GM08714 (cell line): ENCODE measurements around the gene ARHGAP30.

Experiments
- H3K4me3 ChIP-seq: fragments of 200-500 bp; sonication (Bioruptor generic); 2 replicates; pipeline ENCODE4 v1.5.1; 2014; ENCODE audit warnings: mild to moderate bottlenecking, low read length, inconsistent platforms
- ZNF274 ChIP-seq: IDR thresholded peaks from 2 replicates; pipeline ENCODE4 v1.6.1; 2012; ENCODE audit warnings: mild to moderate bottlenecking, low read depth, low read length

The ARHGAP30 gene

DNA sequence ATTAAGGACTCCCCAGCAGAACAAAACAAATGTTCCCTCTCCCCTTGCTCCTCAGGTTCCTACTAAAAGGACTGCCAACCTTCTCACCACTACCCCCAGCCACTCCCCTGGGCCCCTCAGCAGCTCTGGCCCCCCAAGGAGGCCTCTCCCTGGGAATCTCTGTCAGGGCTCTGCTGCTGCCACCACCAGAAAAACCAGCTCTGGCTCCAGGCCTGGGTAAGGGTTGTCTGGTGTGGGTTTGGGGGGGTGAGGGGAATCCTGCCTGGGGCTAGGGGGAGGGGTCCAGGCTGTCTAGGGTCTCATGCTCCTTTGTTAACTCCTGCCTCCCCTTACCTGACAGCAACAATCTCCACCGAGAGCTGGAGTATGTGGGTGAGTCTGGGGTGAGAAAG is 14.9 kb upstream of the ARHGAP30 start:
- no peak for TF ChIP-seq ZNF274
- no peak overlapping the region for H3K4me3 ChIP-seq

DNA sequence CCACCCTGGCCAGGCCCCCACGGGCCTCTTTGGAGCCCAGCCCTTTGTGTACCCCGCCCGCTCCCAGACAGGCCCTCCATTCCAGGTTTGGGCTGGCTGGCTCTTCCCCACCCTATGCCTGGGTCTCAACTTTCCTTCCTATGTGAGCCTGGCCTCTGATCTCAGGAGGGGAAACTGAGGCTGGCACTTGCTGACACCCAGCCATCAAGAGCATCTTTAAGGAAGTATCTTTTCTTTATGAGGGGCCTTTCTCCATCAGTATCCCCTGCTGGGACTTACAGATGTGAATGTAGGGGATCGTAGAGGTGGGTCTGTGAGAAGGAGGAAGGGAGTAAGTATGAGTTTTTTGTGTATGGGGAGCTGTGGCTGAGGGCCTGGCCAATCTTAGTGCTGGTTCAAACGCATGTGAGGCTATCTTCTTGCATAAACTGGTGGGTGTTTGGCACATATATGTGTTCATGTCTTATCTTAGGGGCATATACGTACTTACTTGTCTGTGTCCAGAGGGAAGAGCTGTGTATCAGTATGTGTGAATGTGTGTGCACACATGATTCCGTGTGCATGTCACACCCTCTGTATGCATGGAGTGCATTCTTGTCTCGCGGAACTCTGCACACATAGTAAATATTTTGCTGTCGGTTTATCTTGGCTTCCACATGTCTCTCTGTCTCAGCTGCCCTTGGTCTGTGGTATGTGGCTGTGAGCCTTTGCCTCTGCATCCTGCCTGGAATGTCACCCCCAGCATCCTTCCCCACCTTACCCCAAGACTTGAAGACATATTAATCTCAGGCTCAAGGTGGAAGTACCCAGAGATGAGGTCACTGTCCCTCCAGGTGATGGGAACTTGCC is 14.3 kb upstream of the ARHGAP30 start:
- H3K4me3 ChIP-seq: no peak overlapping the region

DNA sequence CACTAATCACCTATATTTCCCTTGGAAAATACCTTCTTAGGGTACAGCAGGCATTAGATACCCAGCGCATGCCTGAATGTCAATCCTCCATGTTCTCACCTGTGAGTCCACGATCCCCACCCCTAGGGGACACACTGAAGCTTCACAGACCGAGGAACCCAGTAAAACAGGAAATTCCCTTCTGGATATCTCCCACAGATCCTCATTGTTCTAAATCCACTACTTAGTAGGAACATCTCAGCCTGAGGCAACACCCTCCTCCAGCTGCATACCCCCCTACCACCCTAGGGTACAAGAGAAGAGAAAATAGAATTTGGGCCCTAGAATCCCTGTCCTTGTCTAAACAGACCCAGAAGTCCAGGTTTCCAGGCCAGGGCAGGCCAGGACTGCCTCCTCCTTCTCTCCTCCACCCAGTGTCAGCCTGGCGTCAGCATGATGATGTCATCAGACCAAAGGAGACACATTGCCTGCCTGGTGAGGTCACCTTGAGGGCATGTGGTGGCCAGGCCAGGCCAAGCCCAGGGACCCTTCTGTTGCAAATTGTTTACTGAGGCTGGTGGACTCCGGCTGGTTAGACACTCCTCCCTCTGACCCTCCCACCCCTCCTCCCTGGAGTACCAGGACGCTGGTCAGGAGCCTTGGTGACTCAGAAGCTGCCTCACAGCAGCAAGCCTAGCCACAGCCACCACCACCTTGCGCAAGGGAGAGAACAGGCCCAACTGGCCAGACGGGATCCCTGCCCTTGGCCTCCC is 13.5 kb upstream of the ARHGAP30 start:
- no peak for TF ChIP-seq ZNF274
- H3K4me3 ChIP-seq: no peak overlapping the region

More for the DNA sequence above, 14.3 kb upstream of the ARHGAP30 start:
- no peak for TF ChIP-seq ZNF274

DNA sequence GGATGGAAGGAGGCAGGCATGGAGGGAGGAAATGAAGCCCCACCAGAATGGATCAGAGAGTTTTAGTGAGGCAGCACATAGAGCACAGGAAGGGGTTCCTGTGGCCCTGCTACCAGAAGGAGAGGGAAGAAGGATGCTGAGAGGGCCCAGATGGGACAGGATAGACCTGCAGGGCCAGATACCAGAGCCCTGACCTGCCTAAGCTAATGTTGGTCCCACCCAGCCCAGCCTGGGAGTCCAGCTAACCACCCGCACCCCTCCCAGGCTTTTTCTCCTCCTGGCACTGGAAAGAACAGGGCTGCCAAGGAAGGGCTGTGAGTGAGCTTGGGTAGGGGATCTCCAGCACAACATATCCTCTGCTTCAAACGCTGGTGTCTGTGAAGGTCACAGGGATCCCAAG is 12.8 kb upstream of the ARHGAP30 start:
- no peak overlapping the region for H3K4me3 ChIP-seq
- TF ChIP-seq ZNF274: no peak

DNA sequence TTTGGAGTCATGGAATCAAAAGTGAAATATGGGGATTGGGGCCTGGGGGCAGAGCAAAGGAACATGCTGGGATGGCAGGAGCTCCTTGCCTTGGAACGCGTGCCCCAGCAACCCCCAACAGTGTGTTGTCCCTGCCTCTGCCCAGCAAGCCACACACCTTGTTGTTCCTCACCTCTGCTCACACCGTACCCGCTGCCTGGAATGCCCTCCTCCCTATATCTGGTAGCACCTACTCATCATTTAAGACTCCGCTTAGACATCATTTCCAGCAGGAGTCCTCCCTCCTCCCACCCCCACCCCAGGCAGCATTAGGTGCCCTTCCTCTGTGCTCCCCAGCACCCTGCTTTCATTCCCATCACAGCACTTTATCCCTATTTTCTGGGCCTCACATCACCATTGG is 11.8 kb upstream of the ARHGAP30 start:
- TF ChIP-seq ZNF274: no peak
- no peak overlapping the region for H3K4me3 ChIP-seq

DNA sequence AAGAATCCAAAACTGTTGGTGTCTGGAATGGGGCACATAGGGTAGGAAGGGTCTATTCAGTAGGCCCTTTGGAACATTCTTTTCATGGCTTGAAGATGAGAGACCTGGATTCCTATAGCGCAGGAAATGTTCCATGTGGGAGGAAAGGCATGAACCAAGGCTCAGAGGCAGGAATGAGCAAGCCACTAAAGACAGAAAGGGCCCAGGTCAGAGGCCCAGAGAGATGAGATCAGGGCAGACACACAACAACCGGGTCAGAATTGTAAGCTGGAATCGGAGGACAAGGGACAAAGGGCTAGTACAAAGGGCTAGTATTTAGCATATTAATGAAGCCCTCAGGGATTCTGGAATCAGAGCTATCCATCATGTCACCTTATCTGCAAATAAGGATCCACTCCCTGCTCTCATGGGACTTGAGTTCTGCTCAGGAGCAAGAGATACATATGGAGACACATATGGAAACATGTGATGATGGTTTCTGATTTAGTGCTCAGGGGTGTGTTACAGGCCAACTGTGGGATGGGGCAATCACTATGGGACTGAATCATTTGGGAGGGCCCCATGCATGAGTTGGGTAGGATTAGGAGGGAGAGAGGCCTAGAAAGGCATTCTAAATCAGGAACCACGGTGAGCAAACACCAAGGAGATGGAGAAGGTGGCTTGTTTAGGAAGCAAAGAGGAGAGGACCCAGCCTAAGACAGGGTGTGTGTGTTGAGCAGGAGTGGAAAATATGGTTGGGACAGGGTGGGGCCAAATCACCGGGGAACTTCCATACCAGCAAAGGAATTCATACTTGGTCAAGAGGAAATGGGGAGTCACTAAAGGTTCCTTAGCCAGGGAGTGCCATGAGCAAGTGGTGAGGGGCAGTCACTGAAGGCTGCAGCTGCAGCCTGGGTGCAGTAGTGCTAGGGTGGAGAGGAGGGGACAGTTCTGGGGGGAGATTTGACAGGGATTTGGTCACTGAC is 11.0 kb upstream of the ARHGAP30 start:
- no peak for TF ChIP-seq ZNF274

DNA sequence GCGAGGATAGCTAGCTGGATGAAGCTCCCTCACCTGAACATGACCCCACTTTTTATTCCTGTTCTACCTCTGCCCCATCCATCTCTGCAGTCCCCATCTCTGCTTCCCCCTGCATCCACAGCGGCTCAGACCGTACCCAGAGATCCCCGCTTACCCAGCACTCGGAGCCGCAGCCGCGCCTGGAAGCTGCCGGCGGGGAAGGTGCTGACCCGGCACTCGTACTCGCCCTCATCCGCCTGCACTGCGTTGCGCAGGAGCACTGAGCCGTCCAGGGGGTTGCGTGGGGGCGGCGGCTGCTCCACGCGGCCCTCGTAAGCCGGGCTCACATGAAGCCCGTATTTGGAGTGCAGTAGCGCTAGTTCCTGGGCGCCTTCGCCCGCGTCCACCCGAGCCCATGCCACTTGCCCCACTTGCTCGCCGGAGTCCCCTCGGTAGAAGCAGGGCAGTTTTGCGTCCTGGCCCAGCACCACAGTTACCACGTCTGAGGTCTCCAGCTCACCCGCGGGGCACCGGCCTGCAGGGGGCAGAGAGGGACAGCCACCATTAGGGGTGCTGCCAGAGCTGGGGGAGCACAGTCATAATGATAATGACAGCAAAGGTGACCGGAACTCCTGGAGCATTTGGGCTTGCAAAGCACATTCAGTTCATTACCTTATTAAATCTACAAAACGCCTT is 9.9 kb upstream of the ARHGAP30 start:
- no peak for TF ChIP-seq ZNF274
- H3K4me3 ChIP-seq: no peak overlapping the region

More for the DNA sequence above, 11.0 kb upstream of the ARHGAP30 start:
- no peak overlapping the region for H3K4me3 ChIP-seq

DNA sequence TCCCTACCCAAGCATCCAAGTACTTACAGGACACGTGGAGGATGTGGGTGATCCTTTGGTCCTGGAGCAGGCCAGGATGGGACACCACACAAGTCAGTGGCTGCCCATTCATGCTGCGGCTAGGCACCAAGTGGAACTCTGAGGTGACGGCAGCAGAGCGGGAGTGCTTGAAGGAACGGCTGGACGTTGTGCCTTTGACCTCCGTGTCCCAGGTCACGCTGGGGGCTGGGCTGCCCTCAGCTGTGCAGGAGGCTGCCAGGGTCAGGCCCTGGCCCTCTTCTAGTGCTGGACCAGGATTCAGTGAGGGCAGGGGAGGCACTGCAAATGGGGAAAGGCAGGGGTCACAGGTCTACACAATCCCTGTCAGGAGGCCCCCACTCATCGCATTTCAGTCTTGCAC is 7.7 kb upstream of the ARHGAP30 start:
- no peak for TF ChIP-seq ZNF274
- H3K4me3 ChIP-seq: no peak overlapping the region

DNA sequence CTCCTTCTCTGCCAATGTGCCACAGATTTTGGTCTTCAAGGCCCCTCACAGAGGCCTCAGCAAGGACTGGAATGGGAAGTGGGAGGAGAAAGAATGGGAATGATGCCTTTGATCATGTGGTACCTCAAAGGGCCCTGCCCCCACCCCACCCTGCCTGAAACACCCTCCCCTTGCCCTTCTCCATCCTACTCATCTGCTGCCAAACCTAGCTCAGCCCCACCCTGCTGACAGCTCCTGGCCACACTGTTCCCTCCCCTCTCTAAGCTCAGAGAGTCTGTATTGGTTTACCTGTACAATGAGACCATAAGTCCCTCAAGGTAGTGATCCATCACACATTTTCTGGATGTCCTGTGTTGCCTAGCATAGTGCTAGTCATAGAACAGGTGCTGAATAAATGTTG is 6.7 kb upstream of the ARHGAP30 start:
- no peak for TF ChIP-seq ZNF274
- H3K4me3 ChIP-seq: no peak overlapping the region

DNA sequence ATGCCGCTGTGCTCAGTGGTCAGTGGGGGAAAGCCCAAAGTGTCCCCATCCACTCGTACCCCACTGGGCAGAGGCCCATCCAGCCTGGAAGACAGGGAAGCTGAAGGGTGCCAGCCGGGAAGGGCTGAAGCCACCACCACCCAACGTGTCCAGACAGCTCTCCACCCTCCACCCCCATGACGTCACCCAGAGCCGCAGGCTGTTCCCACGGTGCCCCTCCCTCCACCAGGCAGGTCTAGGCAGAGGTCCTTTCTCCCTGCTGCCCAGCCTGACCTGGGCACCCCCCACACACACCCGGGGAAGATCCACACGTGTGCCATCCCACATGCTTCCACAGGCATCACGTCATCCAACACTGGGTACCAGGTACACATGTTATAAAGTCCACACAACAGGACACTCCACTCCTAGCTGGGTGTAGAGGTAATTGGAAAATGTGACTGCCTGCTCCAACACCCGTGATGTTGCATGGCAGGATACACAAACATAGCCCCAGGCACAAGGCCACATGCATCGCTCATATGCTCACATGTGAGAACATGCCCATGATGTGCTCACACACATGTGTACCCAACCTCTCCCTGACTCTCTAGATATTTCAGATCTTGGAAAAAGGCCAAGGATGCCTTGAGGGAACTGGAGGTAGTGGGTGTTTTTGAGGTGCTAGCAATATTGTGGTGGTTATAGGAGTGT is 5.1 kb upstream of the ARHGAP30 start:
- TF ChIP-seq ZNF274: no peak
- H3K4me3 ChIP-seq: no peak overlapping the region

DNA sequence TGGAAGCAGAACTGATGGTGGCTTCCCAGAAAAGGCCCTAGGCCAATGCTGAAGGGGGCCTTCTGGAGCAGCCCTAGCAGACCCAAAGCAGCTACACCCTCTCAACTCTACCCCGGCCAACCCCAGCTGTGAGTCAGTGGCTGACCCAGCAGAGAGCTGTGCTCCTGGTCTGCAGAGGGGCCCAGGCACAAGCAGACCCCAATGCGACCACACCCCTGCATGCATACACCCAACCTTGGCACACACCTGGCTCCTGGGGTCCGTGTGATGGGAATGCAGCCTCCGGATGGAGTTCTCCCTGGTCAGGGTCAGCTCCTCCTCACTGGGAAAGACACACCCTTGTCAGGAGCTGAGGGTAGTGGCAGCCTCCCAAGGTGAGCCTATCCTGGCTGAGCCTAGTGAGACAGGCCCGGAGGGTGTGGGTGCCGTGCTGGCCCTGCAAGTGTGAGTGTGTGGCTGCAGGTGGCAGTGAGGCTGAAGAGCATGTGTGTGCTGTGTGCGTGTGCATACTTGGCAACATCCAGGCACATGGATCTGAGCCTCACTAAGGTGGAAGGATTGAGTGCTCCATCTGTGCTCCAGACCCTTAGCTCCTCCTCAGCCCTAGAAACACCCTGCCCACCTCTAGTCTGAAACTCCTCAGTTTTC is 3.9 kb upstream of the ARHGAP30 start:
- no peak for TF ChIP-seq ZNF274
- H3K4me3 ChIP-seq: no peak overlapping the region

DNA sequence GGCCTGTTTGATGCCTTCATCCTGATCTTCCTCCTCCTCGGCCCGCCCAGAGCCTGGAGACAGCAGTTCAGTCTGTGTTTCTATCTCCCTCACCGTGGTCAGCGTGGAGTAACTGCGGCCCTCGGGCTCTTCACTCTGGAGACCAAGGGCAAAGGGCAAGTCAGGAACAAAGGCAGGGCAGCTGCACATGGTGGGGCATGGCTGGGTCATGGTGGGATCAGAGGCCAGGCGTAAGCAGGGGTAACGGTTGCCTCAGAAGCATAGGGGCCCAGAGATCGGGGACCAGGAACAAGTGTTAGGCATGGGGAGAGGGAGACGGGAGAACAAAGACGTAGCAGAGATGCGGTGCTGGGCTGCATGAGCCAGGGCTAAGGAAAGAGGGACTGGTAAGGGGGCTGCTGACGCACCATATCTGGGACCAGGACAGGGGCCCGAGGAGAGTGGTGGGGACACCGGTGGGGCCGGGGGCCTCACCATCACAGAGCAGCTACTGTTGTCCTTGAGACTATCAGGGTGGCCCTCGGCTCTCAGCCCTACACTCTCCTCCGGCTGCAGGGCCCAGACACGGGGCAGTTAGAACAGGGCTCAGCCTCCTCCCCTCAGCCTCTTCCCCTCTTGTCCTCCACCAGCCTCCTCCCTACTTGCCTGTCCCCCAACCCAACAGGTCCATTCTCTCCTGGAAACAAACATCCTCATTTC is 3.2 kb upstream of the ARHGAP30 start:
- H3K4me3 ChIP-seq: no peak overlapping the region
- no peak for TF ChIP-seq ZNF274
